Mesothelial cell of epicardium (in vitro differentiated cells): Measurements from ENCODE around the gene DHRSX. TPM values are rescaled to one million over a fixed set of nuclear protein-coding genes. Genes with fewer than 3 reads are reported as not detected.
A peak's percentile ranks its signal among the peaks of the same experiment; 100 is the strongest.

ENCODE experiments used
- DNase-seq, 2 experiments: peaks; one replicate each; pipeline ENCODE4 v3.0.0; 2021; ENCODE audit warnings: low spot score in 2 of 2; ENCODE audit not compliant: unreplicated experiment in 2 of 2
- H3K27ac Mint-ChIP-seq: 2 replicates; pipeline ENCODE4 v1.8.0; 2021; ENCODE audit warnings: mixed read lengths
- H3K27me3 Mint-ChIP-seq: 2 replicates; pipeline ENCODE4 v1.8.0; 2021; ENCODE audit warnings: low read depth, mixed read lengths
- H3K36me3 Mint-ChIP-seq: 2 replicates; pipeline ENCODE4 v1.8.0; 2021; ENCODE audit warnings: mixed read lengths
- H3K4me1 Mint-ChIP-seq: 2 replicates; pipeline ENCODE4 v1.8.0; 2021; ENCODE audit warnings: mixed read lengths
- H3K4me3 Mint-ChIP-seq: 2 replicates; pipeline ENCODE4 v1.8.0; 2021; ENCODE audit warnings: mild to moderate bottlenecking, moderate library complexity, mixed read lengths
- H3K9me3 Mint-ChIP-seq: 2 replicates; pipeline ENCODE4 v1.8.0; 2021; ENCODE audit warnings: mixed read lengths
- total RNA-seq: library from RNA; stranded (reverse); gene quantifications from 3 replicates; pipeline ENCODE4 v1.2.1, GENCODE V29; 2021
- TF ChIP-seq, protein P1 (sequence below): fragments of 200-600 bp; sonication (generic); IDR thresholded peaks from one replicate; pipeline ENCODE4 v1.5.0; 2021; ENCODE audit warnings: antibody characterized with exemption; ENCODE audit not compliant: unreplicated experiment

DHRSX gene
- total RNA-seq, 1 donor from 2014 or later = 43.5 TPM

DNA sequence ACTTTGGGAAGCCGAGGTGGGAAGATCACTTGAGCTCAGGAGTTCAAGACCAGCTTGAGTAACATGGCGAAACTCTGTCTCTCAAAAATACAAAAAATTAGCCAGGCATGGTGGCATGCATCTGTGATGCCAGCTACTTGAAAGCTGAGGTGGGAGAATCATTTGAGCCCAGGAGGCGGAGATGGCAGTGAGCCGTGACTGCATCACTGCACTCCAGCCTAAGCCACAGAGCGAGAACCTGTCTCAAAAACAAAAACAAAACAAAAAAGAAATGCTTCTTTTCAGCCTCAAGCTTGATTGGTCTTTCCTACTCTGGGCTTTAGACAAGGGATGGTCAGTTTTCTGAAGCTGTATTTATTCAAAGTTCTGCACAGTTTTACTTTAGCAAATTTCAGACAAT is 15.8 kb upstream of the DHRSX start:
- H3K4me1 Mint-ChIP-seq = peaks cover 9% of the 10 kb centered on the region
- H3K4me3 Mint-ChIP-seq = no peak overlapping the region
- H3K36me3 Mint-ChIP-seq = no peaks in the 10 kb centered on the region
- no peak for DNase-seq
- no peaks in the 10 kb centered on the region for H3K9me3 Mint-ChIP-seq
- no peaks in the 10 kb centered on the region for H3K27me3 Mint-ChIP-seq
- TF ChIP-seq, protein P1, sequence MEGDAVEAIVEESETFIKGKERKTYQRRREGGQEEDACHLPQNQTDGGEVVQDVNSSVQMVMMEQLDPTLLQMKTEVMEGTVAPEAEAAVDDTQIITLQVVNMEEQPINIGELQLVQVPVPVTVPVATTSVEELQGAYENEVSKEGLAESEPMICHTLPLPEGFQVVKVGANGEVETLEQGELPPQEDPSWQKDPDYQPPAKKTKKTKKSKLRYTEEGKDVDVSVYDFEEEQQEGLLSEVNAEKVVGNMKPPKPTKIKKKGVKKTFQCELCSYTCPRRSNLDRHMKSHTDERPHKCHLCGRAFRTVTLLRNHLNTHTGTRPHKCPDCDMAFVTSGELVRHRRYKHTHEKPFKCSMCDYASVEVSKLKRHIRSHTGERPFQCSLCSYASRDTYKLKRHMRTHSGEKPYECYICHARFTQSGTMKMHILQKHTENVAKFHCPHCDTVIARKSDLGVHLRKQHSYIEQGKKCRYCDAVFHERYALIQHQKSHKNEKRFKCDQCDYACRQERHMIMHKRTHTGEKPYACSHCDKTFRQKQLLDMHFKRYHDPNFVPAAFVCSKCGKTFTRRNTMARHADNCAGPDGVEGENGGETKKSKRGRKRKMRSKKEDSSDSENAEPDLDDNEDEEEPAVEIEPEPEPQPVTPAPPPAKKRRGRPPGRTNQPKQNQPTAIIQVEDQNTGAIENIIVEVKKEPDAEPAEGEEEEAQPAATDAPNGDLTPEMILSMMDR = no peak
- H3K27ac Mint-ChIP-seq = no peak overlapping the region

DNA sequence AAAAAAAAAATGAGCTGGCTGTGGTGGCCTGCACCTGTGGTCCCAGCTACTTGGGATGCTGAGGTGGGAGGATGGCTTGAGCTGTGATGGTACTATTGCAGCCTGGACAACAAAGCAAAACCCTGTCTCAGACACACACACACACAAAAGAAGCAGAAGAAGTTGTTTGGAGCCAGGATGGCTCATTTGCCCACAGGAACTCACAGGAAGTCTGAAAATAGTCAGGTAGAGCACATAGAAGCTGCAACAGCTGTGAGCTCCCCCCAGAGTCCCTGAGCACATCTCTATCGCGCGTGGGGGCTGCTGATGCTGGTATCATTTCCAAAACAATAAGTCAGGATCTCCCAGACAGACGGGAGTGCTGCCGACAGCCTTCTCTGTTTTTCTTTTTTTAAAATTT is 13.4 kb upstream of the DHRSX start:
- H3K27me3 Mint-ChIP-seq = no peaks in the 10 kb centered on the region
- no peaks in the 10 kb centered on the region for H3K9me3 Mint-ChIP-seq
- DNase-seq = no peak
- H3K4me1 Mint-ChIP-seq = peaks cover 9% of the 10 kb centered on the region
- TF ChIP-seq, protein P1 = no peak
- H3K36me3 Mint-ChIP-seq = no peaks in the 10 kb centered on the region
- no peak overlapping the region for H3K4me3 Mint-ChIP-seq
- no peak overlapping the region for H3K27ac Mint-ChIP-seq

DNA sequence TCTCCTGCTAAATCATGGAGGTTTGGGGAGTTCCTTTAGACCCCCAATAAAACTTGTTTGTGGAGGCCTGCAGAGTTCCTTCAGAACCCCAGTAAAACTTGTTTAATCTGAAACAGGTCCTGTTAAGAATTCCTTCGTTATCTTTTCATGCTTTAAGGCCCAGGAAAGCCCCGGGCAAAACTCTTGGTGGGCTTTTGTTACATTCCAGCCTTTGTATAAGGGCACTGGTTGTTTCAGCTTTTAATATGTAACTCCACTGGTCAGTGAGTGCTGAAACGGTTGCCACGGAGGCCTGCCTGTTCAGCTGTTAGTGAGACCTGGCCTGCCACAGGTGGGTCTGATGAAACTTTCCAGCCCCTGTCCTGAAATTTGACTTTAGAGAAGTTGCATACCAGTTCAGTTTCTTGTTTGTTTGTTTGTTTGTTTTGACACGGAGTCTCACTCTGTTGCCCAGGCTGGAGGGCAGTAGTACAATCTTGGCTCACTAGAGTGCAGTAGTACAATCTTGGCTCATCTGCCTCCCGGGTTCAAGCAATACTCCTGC is 12.4 kb upstream of the DHRSX start:
- Mint-ChIP-seq H3K27ac (peak overlapping the region; percentile 59), H3K4me3 (no peak overlapping the region), H3K36me3 (no peaks in the 10 kb centered on the region), H3K4me1 (peaks cover 9% of the 10 kb centered on the region), H3K27me3 (no peaks in the 10 kb centered on the region), H3K9me3 (no peaks in the 10 kb centered on the region)
- TF ChIP-seq, protein P1 = no peak
- DNase-seq = no peak

DNA sequence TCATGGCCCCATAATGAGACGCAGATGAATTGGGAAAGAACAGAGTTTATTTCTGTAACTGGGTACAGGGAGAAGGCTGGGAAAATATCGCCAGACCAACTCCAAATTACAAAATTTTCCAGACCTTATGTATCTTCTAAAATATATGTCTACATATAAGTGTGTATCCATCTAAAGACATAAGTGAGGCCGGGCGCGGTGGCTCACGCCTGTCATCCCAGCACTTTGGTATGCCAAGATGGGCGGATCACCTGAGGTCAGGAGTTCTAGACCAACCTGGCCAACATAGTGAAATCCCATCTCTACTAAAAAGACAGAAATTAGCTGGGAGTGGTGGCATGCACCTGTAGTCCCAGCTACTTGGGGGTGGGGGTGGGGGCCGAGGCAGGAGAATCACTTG is 11.7 kb upstream of the DHRSX start:
- Mint-ChIP-seq H3K36me3 (no peaks in the 10 kb centered on the region), H3K9me3 (no peaks in the 10 kb centered on the region), H3K4me1 (peaks cover 9% of the 10 kb centered on the region), H3K27ac (peak overlapping the region; percentile 59), H3K4me3 (no peak overlapping the region), H3K27me3 (no peaks in the 10 kb centered on the region)
- TF ChIP-seq, protein P1 = no peak
- no peak for DNase-seq

DNA sequence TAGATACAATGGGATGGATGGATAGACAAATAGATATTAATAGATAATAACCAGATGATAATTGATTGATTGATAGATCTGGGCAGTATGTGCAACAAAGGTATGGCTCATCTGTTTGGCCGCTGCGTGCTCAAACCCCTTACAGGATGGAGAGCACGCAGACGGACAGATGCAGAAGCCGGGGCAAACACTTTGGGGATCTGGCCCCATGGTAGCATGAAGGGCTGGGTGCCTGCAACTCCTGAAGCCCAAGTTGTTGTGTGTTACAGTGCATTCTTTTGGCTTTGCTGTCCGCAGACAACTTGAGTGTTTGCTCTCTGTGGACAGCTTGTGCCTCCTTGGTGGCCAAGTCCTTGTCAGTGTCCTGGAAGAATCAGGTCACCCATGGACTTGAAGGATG is 10.6 kb upstream of the DHRSX start:
- no peak overlapping the region for H3K4me3 Mint-ChIP-seq
- H3K27ac Mint-ChIP-seq = no peak overlapping the region
- H3K4me1 Mint-ChIP-seq = peaks cover 9% of the 10 kb centered on the region
- no peaks in the 10 kb centered on the region for H3K36me3 Mint-ChIP-seq
- no peaks in the 10 kb centered on the region for H3K27me3 Mint-ChIP-seq
- TF ChIP-seq, protein P1 = no peak
- H3K9me3 Mint-ChIP-seq = no peaks in the 10 kb centered on the region
- DNase-seq = no peak

DNA sequence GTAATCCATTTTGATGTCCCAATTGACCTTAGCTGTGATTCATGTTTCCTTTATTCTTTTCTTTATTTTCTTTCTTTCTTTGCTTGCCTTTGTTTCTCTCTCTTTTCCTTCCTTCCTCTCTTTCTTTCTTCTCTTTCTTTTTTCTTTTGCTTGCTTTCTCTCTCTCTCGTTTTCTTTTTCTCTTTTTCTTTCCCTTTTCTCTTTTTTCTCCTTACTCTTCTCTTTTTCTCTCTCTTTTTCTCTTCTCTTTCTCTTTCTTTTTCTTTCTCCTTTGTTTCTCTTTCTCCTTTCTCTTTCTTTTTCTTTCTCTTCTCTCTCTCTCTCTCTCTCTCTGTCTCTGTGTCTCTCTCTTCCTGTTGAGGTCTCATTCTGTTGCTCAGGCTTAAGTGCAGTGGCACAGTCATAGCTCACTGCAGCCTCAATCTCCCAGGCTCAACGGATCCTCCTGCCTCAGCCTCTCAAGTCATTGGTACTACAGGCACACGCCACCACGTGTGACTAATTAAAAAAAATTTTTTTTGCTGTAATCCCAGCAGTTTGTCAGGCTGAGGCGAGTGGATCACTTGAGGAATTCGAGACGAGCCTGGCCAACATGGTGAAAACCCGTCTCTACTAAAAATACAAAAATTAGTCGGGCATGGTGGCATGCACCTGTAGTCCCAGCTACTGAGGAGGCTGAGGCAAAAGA is 8.0 kb upstream of the DHRSX start:
- Mint-ChIP-seq H3K4me1 (peaks cover 9% of the 10 kb centered on the region), H3K36me3 (no peaks in the 10 kb centered on the region), H3K27me3 (no peaks in the 10 kb centered on the region), H3K4me3 (no peak overlapping the region), H3K9me3 (no peaks in the 10 kb centered on the region), H3K27ac (no peak overlapping the region)
- TF ChIP-seq, protein P1 = no peak
- DNase-seq = no peak
